Measurements from ENCODE around the gene HOOK2. TPM values are rescaled to one million over a fixed set of nuclear protein-coding genes. Genes with fewer than 3 reads are reported as not detected.

The HOOK2 gene
- total RNA-seq, 3 donors from 2014 or later (not counting 1 experiment from before 2014, with no cell fraction given), result 13.3 to 15.3 (median 13.9) TPM

DNA sequence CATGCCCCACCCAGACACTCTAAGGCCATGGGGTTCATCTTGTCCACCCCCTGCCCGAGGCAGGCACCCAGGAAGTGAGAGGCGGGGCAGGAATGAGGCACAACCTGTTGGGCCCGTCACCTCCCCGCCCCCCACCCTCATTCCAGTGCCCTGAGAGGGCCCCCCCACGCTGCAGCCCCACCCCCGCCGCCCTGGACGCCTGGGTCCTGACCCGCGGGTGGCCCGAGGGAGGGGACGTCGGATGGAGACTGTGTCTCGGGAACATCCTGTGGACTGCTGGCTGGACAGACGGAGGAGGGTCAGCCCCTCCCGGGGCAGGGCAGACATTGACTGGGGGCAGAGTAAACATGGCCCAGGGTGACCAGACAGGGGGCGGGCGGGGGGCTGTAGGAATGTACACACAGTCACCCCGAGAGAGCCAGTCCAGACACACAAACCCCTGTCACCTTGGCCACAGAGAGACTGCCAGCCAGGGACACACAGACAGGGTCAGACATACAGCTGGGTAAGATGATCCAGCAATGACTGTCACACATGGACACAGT is 8.6 kb upstream of the HOOK2 start:
- no peaks in the 10 kb centered on the region for H3K9me3 Mint-ChIP-seq
- WGBS (ENCODE audit: insufficient coverage), result 63% methylated on average over 17 of the region's 19 CpGs
- no peak overlapping the region for H3K4me3 ChIP-seq (ENCODE audit: low read length)
- no peaks in the 10 kb centered on the region for H3K9me3 ChIP-seq (ENCODE audit: control insufficient read depth, insufficient read depth, low read length)
- no peaks in the 10 kb centered on the region for H3K36me3 Mint-ChIP-seq
- peaks cover 77% of the 10 kb centered on the region for H3K4me1 ChIP-seq (ENCODE audit: control insufficient read depth, insufficient read depth, low read length)
- DNase-seq, result no peak
- H3K27ac Mint-ChIP-seq, result peak overlapping the region in 1 of 2 donors; percentile 19
- no peaks in the 10 kb centered on the region for H3K27me3 Mint-ChIP-seq (ENCODE audit: low read depth in 2 of 2)
- peaks cover 7 to 19% of the 10 kb centered on the region in 2 donors for H3K4me1 Mint-ChIP-seq
- intact Hi-C loops (cut with micrococcal nuclease), result loop anchor here (10.0 kb wide), 1 partner anchor 261 kb away; no protein-coding TSS in a partner anchor
- H3K27me3 ChIP-seq (ENCODE audit: control insufficient read depth, insufficient read depth, low read length), result no peaks in the 10 kb centered on the region
- no peaks in the 10 kb centered on the region for H3K36me3 ChIP-seq (ENCODE audit: control insufficient read depth, insufficient read depth, low read length)
- H3K27ac ChIP-seq (ENCODE audit: low read length), result peak overlapping the region; percentile 98
- peak overlapping the region; percentile 17 for H3K4me3 Mint-ChIP-seq
- TF ChIP-seq, protein P1, sequence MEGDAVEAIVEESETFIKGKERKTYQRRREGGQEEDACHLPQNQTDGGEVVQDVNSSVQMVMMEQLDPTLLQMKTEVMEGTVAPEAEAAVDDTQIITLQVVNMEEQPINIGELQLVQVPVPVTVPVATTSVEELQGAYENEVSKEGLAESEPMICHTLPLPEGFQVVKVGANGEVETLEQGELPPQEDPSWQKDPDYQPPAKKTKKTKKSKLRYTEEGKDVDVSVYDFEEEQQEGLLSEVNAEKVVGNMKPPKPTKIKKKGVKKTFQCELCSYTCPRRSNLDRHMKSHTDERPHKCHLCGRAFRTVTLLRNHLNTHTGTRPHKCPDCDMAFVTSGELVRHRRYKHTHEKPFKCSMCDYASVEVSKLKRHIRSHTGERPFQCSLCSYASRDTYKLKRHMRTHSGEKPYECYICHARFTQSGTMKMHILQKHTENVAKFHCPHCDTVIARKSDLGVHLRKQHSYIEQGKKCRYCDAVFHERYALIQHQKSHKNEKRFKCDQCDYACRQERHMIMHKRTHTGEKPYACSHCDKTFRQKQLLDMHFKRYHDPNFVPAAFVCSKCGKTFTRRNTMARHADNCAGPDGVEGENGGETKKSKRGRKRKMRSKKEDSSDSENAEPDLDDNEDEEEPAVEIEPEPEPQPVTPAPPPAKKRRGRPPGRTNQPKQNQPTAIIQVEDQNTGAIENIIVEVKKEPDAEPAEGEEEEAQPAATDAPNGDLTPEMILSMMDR (IDR thresholded peaks at IDR 0.05), result no peak
- ATAC-seq, result no peak

DNA sequence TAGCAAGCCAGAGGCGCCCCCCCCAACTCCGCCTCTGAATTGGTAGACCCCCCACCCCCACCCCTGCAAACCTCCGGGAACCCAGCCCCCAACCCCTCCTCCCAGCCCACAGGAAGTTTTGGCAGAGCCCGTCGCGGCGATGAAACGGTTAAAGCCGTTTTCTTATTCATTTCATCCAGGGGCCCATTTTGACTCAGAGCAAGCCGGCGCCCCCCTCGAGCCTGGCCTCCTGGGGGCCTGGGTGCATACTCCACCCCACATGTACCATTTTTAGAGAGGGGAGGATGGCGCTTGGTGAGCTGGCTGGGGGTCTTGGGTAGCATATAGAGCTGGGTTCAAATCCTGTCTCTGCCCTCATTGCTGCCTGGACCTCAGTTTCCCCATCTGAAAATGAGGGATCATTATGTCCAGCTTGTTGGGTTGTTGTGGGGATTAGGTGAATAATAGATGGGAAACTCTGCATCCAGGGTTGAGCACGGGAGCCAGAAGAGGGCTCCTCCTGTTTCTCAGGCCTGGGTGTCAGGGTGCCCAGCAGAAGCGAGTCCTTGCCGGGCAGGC is 8.0 kb upstream of the HOOK2 start:
- Histone ChIP-seq H3K9me3 (ENCODE audit: control insufficient read depth, insufficient read depth, low read length) (no peaks in the 10 kb centered on the region), H3K27ac (ENCODE audit: low read length) (peak overlapping the region; percentile 98), H3K4me1 (ENCODE audit: control insufficient read depth, insufficient read depth, low read length) (peaks cover 77% of the 10 kb centered on the region), H3K4me3 (ENCODE audit: low read length) (no peak overlapping the region), H3K36me3 (ENCODE audit: control insufficient read depth, insufficient read depth, low read length) (no peaks in the 10 kb centered on the region), H3K27me3 (ENCODE audit: control insufficient read depth, insufficient read depth, low read length) (no peaks in the 10 kb centered on the region)
- Mint-ChIP-seq H3K36me3 (no peaks in the 10 kb centered on the region), H3K27me3 (ENCODE audit: low read depth in 2 of 2) (no peaks in the 10 kb centered on the region), H3K9me3 (no peaks in the 10 kb centered on the region), H3K4me1 (peaks cover 8 to 20% of the 10 kb centered on the region in 2 donors), H3K4me3 (peak overlapping the region; percentile 17), H3K27ac (peak overlapping the region in 1 of 2 donors; percentile 19)
- WGBS (ENCODE audit: insufficient coverage), result 19% methylated on average over 13 of the region's 16 CpGs
- DNase-seq (peak in 1 of 2 donors; percentile 58), ATAC-seq (no peak)
- intact Hi-C loops (cut with micrococcal nuclease), result loop anchor here (10.0 kb wide), 1 partner anchor 261 kb away; no protein-coding TSS in a partner anchor
- TF ChIP-seq, protein P1 (IDR thresholded peaks at IDR 0.05), result no peak

DNA sequence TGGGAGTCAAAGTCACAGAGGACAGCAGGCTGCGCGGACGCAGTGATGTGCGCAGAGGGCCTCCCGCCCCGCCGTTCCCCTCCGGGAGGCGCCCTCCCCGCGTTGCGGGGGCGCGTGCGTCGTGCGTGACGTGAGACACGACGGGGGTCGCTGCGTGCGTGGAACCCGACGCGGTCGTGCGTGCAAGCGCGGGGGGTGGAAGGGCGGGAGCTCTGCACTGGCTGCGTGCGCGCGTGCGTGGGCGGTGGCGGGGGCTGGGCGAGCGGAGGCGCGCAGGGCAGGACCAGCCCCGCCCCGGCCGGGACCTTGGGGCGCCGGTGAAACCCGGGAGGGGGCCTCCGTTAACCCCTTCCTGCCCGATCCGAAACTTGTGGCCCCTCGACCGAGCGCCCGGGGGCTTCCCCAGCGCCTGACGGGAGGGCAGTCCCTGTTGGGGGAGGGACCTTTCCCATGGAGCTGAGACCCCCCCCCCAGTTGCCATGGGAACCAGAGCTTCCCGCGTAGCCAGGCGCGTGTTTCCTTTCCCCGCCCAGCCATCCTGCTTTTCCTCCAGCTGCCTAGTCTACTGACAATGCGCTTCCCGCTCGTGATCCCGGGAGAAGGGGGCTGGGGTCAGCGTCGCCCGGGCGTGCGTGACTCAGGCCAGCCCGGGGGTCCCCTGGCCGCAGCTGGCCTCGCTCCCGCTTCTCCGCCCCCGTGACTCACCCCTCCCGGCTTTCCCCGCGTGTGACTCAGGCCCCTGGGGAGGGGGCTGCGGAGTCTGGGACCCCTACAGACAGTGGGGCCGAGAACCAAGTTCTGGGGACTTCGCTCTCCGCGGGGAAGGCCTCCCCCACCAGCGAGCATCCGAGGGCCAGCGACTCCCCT is 7.3 kb upstream of the HOOK2 start:
- intact Hi-C loops (cut with micrococcal nuclease), result loop anchor here (1.0 to 10.0 kb wide), 2 partner anchors 9 to 262 kb away; partner anchors contain the start of gene JUNB
- peaks cover 83% of the 10 kb centered on the region for H3K4me1 ChIP-seq (ENCODE audit: control insufficient read depth, insufficient read depth, low read length)
- Mint-ChIP-seq H3K9me3 (no peaks in the 10 kb centered on the region), H3K27ac (peak overlapping the region in 1 of 2 donors; percentile 75), H3K27me3 (ENCODE audit: low read depth in 2 of 2) (no peaks in the 10 kb centered on the region), H3K4me1 (peaks cover 13 to 25% of the 10 kb centered on the region in 2 donors), H3K36me3 (no peaks in the 10 kb centered on the region), H3K4me3 (peak overlapping the region; percentile 83)
- no peaks in the 10 kb centered on the region for H3K36me3 ChIP-seq (ENCODE audit: control insufficient read depth, insufficient read depth, low read length)
- H3K27ac ChIP-seq (ENCODE audit: low read length), result peak overlapping the region; percentile 98
- peak; percentile 87 to 98 for DNase-seq
- H3K9me3 ChIP-seq (ENCODE audit: control insufficient read depth, insufficient read depth, low read length), result no peaks in the 10 kb centered on the region
- peak overlapping the region; percentile 51 for H3K4me3 ChIP-seq (ENCODE audit: low read length)
- H3K27me3 ChIP-seq (ENCODE audit: control insufficient read depth, insufficient read depth, low read length), result no peaks in the 10 kb centered on the region
- WGBS (ENCODE audit: insufficient coverage), result 1% methylated on average over 88 of the region's 88 CpGs
- TF ChIP-seq, protein P1 (IDR thresholded peaks at IDR 0.05), result no peak
- peak; percentile 59 to 81 (median 70) for ATAC-seq
